Keratinocyte (primary cell): ENCODE data around the gene ZC3HAV1L. TPM values are rescaled to one million over a fixed set of nuclear protein-coding genes. Genes with fewer than 3 reads are reported as not detected.

Experiments
- DNase-seq: peaks from one replicate; pipeline ENCODE4 v3.0.0-alpha.2; 2011; ENCODE audit warnings: low read depth, missing footprints, low spot score
- FAIRE-seq: peaks from 2 replicates; lab custom pipeline; 2011; peaks lifted over from hg19 to GRCh38; lab: Jason Lieb, UNC
- H2AFZ ChIP-seq: 2 replicates; pipeline ENCODE4 v1.6.0; 2012; ENCODE audit warnings: low read length, control low read depth, inconsistent platforms; ENCODE audit not compliant: control insufficient read depth
- H3K27ac ChIP-seq: 2 replicates; pipeline ENCODE4 v1.5.1; 2011; ENCODE audit warnings: low read length; ENCODE audit not compliant: control insufficient read depth, insufficient read depth
- H3K27me3 ChIP-seq: 3 replicates; pipeline ENCODE4 v1.6.0; 2011; ENCODE audit warnings: low read length; ENCODE audit not compliant: control insufficient read depth, insufficient read depth; ENCODE audit errors: extremely low read depth
- H3K36me3 ChIP-seq, 2 experiments: 2 replicates in 1 of 2; 3 replicates in 1 of 2; pipeline ENCODE4 v1.5.1; 2011; ENCODE audit warnings: low read length in 2 of 2, mild to moderate bottlenecking in 1 of 2; ENCODE audit not compliant: control insufficient read depth in 2 of 2, insufficient read depth in 2 of 2; ENCODE audit errors: extremely low read depth in 1 of 2
- H3K4me1 ChIP-seq: 3 replicates; pipeline ENCODE4 v1.5.1; 2011; ENCODE audit warnings: low read length; ENCODE audit not compliant: control insufficient read depth, insufficient read depth; ENCODE audit errors: extremely low read depth
- H3K4me2 ChIP-seq: 3 replicates; pipeline ENCODE4 v1.6.0; 2011; ENCODE audit warnings: low read depth, low read length; ENCODE audit not compliant: control insufficient read depth, insufficient read depth; ENCODE audit errors: extremely low read depth
- H3K4me3 ChIP-seq, 3 experiments: fragments of 200-600 bp in 1 of 3; sonication (generic) in 1 of 3; 2 replicates in 2 of 3; 3 replicates in 1 of 3; pipeline ENCODE4 v1.5.1; 2011 to 2016; ENCODE audit warnings: low read length in 3 of 3, mild to moderate bottlenecking in 3 of 3, control low read depth in 2 of 3, inconsistent platforms in 1 of 3, low read depth in 1 of 3, mixed read lengths in 1 of 3, mixed run types in 1 of 3, moderate library complexity in 1 of 3; ENCODE audit not compliant: control insufficient read depth in 2 of 3, insufficient read depth in 2 of 3; ENCODE audit errors: extremely low read depth in 1 of 3
- H3K79me2 ChIP-seq: 2 replicates; pipeline ENCODE4 v1.6.0; 2012; ENCODE audit warnings: low read length; ENCODE audit not compliant: control insufficient read depth, insufficient read depth
- H3K9ac ChIP-seq: 3 replicates; pipeline ENCODE4 v1.6.0; 2011; ENCODE audit warnings: low read length; ENCODE audit not compliant: control insufficient read depth, insufficient read depth; ENCODE audit errors: extremely low read depth
- H3K9me1 ChIP-seq: 3 replicates; pipeline ENCODE4 v1.6.0; 2011; ENCODE audit warnings: low read length; ENCODE audit not compliant: control insufficient read depth, insufficient read depth; ENCODE audit errors: extremely low read depth
- H3K9me3 ChIP-seq: 2 replicates; pipeline ENCODE4 v1.5.1; 2012; ENCODE audit warnings: low read depth, low read length; ENCODE audit not compliant: control insufficient read depth
- H4K20me1 ChIP-seq: 3 replicates; pipeline ENCODE4 v1.6.0; 2011; ENCODE audit warnings: low read length; ENCODE audit not compliant: control insufficient read depth, insufficient read depth; ENCODE audit errors: extremely low read depth
- CTCF ChIP-seq, 3 experiments: IDR thresholded peaks in 1 of 3; conservative IDR thresholded peaks in 1 of 3; optimal IDR thresholded peaks in 1 of 3; 2 replicates in 2 of 3; 3 replicates in 1 of 3; pipeline versions ENCODE3 to v1.5.1; 2011; ENCODE audit warnings: low read length in 3 of 3, mild to moderate bottlenecking in 3 of 3, moderate library complexity in 2 of 3, control low read depth in 1 of 3, inconsistent platforms in 1 of 3; ENCODE audit not compliant: insufficient read depth in 2 of 3; ENCODE audit errors: extremely low read depth in 1 of 3
- EZH2 ChIP-seq: IDR thresholded peaks from one replicate; pipeline ENCODE4 v1.6.1; 2012; ENCODE audit warnings: inconsistent platforms, mild to moderate bottlenecking, low read length, moderate library complexity
- dilution Hi-C: fragments of 300-500 bp; cut with MboI; formaldehyde crosslinking; loops from one replicate; pipeline ENCODE4 v1.7.0; 2020; ENCODE audit warnings: low sequenced_read_pairs; ENCODE audit not compliant: extremely low pct_ligation_motif_present
- polyA plus RNA-seq, 5 experiments: library from polyadenylated mRNA; depleted of rRNA in 3 of 5; stranded (reverse) in 3 of 5; stranded (forward) in 1 of 5; unstranded in 1 of 5; fragments of >200 nt; gene quantifications; 1 replicate in 1 of 5; 2 replicates in 3 of 5; 3 replicates in 1 of 5; pipeline versions ENCODE4 v1.2.1 to v1.2.3, GENCODE V29; 2011 to 2012; ENCODE audit warnings: missing spikeins in 2 of 5, low read depth in 1 of 5, low replicate concordance in 1 of 5

Gene ZC3HAV1L
- polyA plus RNA-seq, 1 donor (not counting 4 experiments of a cell fraction or from before 2014, with no cell fraction given), result 7.9 TPM

GRCh38 chr7:138981332-138982203, 54.3 kb downstream of the ZC3HAV1L start, which contains the start of gene KIAA1549:
Gene KIAA1549, minus strand, starts transcription at chr7:138981389. Its CDS starts 120 bp downstream, at chr7:138981269.
- H3K4me1 ChIP-seq, result peaks cover 14% of the 10 kb centered on the region
- no peaks in the 10 kb centered on the region for H3K9me3 ChIP-seq
- no peak within 1 kb of the TSS for H3K27ac ChIP-seq
- H3K4me3 ChIP-seq, result peak within 1 kb of the TSS; percentile 46 to 75 (median 72)
- no peaks in the 10 kb centered on the region for H4K20me1 ChIP-seq
- peak; percentile 60 for TF ChIP-seq EZH2
- TF ChIP-seq CTCF (optimal IDR thresholded peaks at IDR 0.05 in 1 of 3, IDR thresholded peaks at IDR 0.05 in 1 of 3, conservative IDR thresholded peaks at IDR 0.05 in 1 of 3; ENCODE audit: extremely low read depth in 1 of 3, insufficient read depth in 2 of 3, low read length in 3 of 3), result peak in 1 of 3 experiments; percentile 67
- no peaks in the 10 kb centered on the region for H3K36me3 ChIP-seq
- no peak for FAIRE-seq
- peak within 1 kb of the TSS; percentile 86 for H3K4me2 ChIP-seq
- peaks cover 2% of the 10 kb centered on the region for H3K27me3 ChIP-seq
- peak within 1 kb of the TSS; percentile 71 for H3K9ac ChIP-seq
- H3K79me2 ChIP-seq, result no peaks in the 10 kb centered on the region
- DNase-seq, result no peak
- dilution Hi-C loops, result no loop called here
- H2AFZ ChIP-seq, result peak within 1 kb of the TSS; percentile 57
- H3K9me1 ChIP-seq, result no peaks in the 10 kb centered on the region

GRCh38 chr7:138980563-138981291, 55.1 kb downstream of the ZC3HAV1L start:
- Histone ChIP-seq H2AFZ (peak overlapping the region; percentile 52), H3K4me3 (peak overlapping the region; percentile 46 to 75 (median 72)), H4K20me1 (no peaks in the 10 kb centered on the region), H3K36me3 (no peaks in the 10 kb centered on the region), H3K27me3 (peaks cover 2% of the 10 kb centered on the region), H3K9me1 (no peaks in the 10 kb centered on the region), H3K9me3 (no peaks in the 10 kb centered on the region), H3K4me1 (peaks cover 14% of the 10 kb centered on the region), H3K27ac (no peak overlapping the region), H3K79me2 (no peaks in the 10 kb centered on the region), H3K9ac (peak overlapping the region; percentile 71), H3K4me2 (peak overlapping the region; percentile 86)
- dilution Hi-C loops, result no loop called here
- TF ChIP-seq CTCF (optimal IDR thresholded peaks at IDR 0.05 in 1 of 3, IDR thresholded peaks at IDR 0.05 in 1 of 3, conservative IDR thresholded peaks at IDR 0.05 in 1 of 3; ENCODE audit: extremely low read depth in 1 of 3, insufficient read depth in 2 of 3, low read length in 3 of 3) (no peak), EZH2 (peak; percentile 34)
- FAIRE-seq (no peak), DNase-seq (no peak)
